Thyroid gland (tissue), 4 donors: ENCODE results near the gene SLC8A1.

Source experiments
- POLR2A ChIP-seq, 2 donors: fragments of 450-650 bp; IDR thresholded peaks; one replicate each; pipeline ENCODE4 v1.6.1; 2017; ENCODE audit warnings: antibody characterized with exemption in 2 of 2, mild to moderate bottlenecking in 2 of 2, moderate library complexity in 1 of 2
- TF ChIP-seq, protein P1 (sequence below), 6 experiments: fragments of 200-600 bp in 3 of 6; fragments of 450-650 bp in 3 of 6; sonication (generic) in 3 of 6; IDR thresholded peaks; one replicate each; pipeline ENCODE4 v1.5.1; 2016 to 2019; ENCODE audit warnings: antibody characterized with exemption in 6 of 6, mild to moderate bottlenecking in 2 of 6, inconsistent platforms in 1 of 6, moderate library complexity in 1 of 6

DNA sequence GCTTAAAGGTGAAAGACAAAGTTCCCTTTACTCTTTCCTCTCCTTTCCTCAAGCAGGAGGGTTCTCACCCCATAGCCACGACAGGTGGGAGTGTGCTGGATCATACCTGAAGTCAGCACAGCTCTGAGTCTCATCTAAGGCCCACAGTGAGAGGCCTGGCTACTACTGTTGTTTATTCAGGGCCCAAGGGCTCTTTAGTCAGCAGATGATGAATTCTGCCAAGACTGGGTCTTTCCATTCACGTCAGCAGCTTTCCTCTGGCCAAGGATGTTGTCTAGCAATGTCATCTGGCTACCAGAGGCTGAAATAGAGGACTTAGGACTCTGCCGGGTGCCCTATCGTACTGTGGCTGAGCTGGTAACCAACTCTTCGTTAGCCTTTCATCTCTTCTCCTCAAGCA lies 364.5 kb downstream of the SLC8A1 start:
- TF ChIP-seq POLR2A (IDR thresholded peaks at IDR 0.05), result no peak
- TF ChIP-seq, protein P1, sequence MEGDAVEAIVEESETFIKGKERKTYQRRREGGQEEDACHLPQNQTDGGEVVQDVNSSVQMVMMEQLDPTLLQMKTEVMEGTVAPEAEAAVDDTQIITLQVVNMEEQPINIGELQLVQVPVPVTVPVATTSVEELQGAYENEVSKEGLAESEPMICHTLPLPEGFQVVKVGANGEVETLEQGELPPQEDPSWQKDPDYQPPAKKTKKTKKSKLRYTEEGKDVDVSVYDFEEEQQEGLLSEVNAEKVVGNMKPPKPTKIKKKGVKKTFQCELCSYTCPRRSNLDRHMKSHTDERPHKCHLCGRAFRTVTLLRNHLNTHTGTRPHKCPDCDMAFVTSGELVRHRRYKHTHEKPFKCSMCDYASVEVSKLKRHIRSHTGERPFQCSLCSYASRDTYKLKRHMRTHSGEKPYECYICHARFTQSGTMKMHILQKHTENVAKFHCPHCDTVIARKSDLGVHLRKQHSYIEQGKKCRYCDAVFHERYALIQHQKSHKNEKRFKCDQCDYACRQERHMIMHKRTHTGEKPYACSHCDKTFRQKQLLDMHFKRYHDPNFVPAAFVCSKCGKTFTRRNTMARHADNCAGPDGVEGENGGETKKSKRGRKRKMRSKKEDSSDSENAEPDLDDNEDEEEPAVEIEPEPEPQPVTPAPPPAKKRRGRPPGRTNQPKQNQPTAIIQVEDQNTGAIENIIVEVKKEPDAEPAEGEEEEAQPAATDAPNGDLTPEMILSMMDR (IDR thresholded peaks at IDR 0.05), result no peak
